KMS-11 (cell line): ENCODE measurements around the gene TMEM170B.

Experiments used
- H2AFZ ChIP-seq: fragments of 200-600 bp; sonication (generic); 2 replicates; pipeline ENCODE4 v1.6.1; 2016; ENCODE audit warnings: antibody characterized with exemption, mixed run types, low read depth
- H3K27ac ChIP-seq: fragments of 200-600 bp; sonication (generic); 2 replicates; pipeline ENCODE4 v1.6.1; 2016; ENCODE audit warnings: mild to moderate bottlenecking, mixed run types
- H3K27me3 ChIP-seq: fragments of 200-600 bp; sonication (generic); 2 replicates; pipeline ENCODE4 v1.6.1; 2017; ENCODE audit warnings: mild to moderate bottlenecking, low read depth, mixed run types, moderate library complexity; ENCODE audit not compliant: insufficient read depth
- H3K36me3 ChIP-seq: fragments of 200-600 bp; sonication (generic); 2 replicates; pipeline ENCODE4 v1.6.1; 2017; ENCODE audit warnings: mild to moderate bottlenecking, mixed run types; ENCODE audit not compliant: insufficient read depth
- H3K4me1 ChIP-seq: fragments of 200-600 bp; sonication (generic); 2 replicates; pipeline ENCODE4 v1.6.1; 2016; ENCODE audit warnings: mild to moderate bottlenecking, low read depth, mixed run types; ENCODE audit not compliant: poor library complexity, severe bottlenecking
- H3K4me2 ChIP-seq: fragments of 200-600 bp; sonication (generic); 2 replicates; pipeline ENCODE4 v1.7.0; 2016; ENCODE audit warnings: mild to moderate bottlenecking, mixed run types
- H3K4me3 ChIP-seq: fragments of 200-600 bp; sonication (generic); IDR thresholded peaks from 2 replicates; pipeline ENCODE4 v1.6.1; 2017; ENCODE audit warnings: low read depth, low read length, mixed read lengths; ENCODE audit not compliant: insufficient read depth
- H3K79me2 ChIP-seq: fragments of 200-600 bp; sonication (generic); 2 replicates; pipeline ENCODE4 v1.6.1; 2016; ENCODE audit warnings: low read depth, mixed run types; ENCODE audit not compliant: insufficient read depth
- H3K9ac ChIP-seq: fragments of 200-600 bp; sonication (generic); 2 replicates; pipeline ENCODE4 v1.6.1; 2016; ENCODE audit warnings: mild to moderate bottlenecking, mixed run types
- H4K20me1 ChIP-seq: fragments of 200-600 bp; sonication (generic); 2 replicates; pipeline ENCODE4 v1.6.1; 2016; ENCODE audit warnings: mild to moderate bottlenecking, mixed run types; ENCODE audit not compliant: insufficient read depth
- TF ChIP-seq, protein P1 (sequence below): fragments of 200-600 bp; sonication (generic); conservative IDR thresholded peaks from 2 replicates; pipeline ENCODE4 v1.6.1; 2017; ENCODE audit warnings: low read depth, mild to moderate bottlenecking, antibody characterized with exemption, low read length, moderate library complexity, mixed read lengths

TMEM170B gene

DNA sequence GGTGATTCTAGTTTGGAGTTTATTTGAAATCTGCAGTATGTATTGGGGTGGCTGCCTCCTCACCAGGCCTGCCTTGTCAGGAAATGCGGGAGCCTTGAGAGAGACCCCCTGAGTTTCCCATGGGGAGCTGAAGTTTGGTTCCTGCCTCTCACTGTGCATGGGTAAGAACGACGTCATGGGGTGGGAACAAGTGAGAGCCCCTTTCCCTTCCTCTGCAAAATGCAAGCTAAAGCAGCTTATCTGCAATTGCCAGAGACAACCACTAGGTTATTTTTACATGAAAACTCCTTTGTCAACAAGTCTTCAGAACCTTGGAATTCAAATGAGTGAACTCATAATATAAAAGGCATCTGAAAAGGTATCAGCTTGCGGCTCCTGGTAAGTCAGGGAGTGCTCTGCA lies 58.4 kb downstream of the TMEM170B start:
- Histone ChIP-seq H3K79me2 (no peaks in the 10 kb centered on the region), H3K27ac (no peak overlapping the region), H3K27me3 (no peaks in the 10 kb centered on the region), H3K9ac (no peak overlapping the region), H2AFZ (no peak overlapping the region), H3K4me1 (no peaks in the 10 kb centered on the region), H3K4me2 (no peak overlapping the region), H3K36me3 (no peaks in the 10 kb centered on the region), H3K4me3 (no peak overlapping the region), H4K20me1 (no peaks in the 10 kb centered on the region)
- TF ChIP-seq, protein P1, sequence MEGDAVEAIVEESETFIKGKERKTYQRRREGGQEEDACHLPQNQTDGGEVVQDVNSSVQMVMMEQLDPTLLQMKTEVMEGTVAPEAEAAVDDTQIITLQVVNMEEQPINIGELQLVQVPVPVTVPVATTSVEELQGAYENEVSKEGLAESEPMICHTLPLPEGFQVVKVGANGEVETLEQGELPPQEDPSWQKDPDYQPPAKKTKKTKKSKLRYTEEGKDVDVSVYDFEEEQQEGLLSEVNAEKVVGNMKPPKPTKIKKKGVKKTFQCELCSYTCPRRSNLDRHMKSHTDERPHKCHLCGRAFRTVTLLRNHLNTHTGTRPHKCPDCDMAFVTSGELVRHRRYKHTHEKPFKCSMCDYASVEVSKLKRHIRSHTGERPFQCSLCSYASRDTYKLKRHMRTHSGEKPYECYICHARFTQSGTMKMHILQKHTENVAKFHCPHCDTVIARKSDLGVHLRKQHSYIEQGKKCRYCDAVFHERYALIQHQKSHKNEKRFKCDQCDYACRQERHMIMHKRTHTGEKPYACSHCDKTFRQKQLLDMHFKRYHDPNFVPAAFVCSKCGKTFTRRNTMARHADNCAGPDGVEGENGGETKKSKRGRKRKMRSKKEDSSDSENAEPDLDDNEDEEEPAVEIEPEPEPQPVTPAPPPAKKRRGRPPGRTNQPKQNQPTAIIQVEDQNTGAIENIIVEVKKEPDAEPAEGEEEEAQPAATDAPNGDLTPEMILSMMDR: peak; percentile 23; the same call in 1 of the 2 replicates

DNA sequence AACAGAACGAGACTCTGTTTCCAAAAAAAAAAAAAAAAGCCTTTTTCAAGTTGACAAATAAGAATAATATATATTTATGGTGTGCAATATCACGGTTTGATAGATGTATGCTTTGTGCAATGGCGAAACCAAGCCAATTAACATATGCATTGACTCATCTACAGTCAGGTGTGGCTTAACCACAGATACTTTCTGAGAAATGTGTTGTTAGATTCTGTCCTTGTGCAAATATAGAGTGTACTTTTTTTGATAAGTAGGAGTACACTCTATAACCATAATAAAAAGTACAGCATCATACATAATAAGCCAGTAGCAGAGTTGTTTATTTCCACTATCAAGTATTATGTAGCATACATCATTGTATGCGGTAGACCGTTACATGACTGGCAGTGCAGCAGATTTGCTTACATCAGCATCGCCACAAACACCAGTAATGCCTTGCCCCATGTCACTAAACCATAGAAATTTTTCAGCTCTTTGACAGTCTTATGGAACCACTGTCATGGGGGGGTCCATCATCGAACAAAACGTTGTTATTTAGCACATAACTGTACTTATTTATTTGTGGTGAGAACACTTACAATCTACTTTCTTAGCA lies 59.2 kb downstream of the TMEM170B start:
- Histone ChIP-seq H3K27me3 (no peaks in the 10 kb centered on the region), H3K4me2 (no peak overlapping the region), H3K4me3 (no peak overlapping the region), H4K20me1 (no peaks in the 10 kb centered on the region), H3K36me3 (no peaks in the 10 kb centered on the region), H3K79me2 (no peaks in the 10 kb centered on the region), H3K27ac (no peak overlapping the region), H3K9ac (no peak overlapping the region), H3K4me1 (no peaks in the 10 kb centered on the region), H2AFZ (no peak overlapping the region)
- TF ChIP-seq, protein P1: no peak

DNA sequence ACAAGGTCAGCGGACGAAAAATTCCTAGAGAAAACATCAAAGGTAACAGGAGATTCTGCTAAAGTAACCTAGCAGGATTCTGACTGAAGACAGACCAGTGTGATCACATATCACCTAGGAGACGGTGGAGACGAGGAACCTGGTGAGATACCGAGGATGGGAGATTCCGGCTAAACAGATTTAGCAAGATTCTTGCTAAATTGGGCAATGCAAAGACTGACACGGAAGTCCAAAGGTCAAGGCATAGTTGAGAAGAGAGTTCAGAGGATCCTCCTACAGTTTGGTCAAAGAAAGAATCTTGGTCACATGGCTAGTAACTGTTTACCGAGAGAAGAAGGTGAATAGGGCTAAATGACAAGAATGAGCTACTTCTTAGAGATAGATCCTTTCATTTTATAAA lies 61.1 kb downstream of the TMEM170B start:
- no peaks in the 10 kb centered on the region for H4K20me1 ChIP-seq
- no peak overlapping the region for H3K27ac ChIP-seq
- H3K9ac ChIP-seq: no peak overlapping the region
- TF ChIP-seq, protein P1: no peak
- H3K36me3 ChIP-seq: no peaks in the 10 kb centered on the region
- H2AFZ ChIP-seq: no peak overlapping the region
- no peaks in the 10 kb centered on the region for H3K79me2 ChIP-seq
- no peak overlapping the region for H3K4me3 ChIP-seq
- no peak overlapping the region for H3K4me2 ChIP-seq
- no peaks in the 10 kb centered on the region for H3K4me1 ChIP-seq
- no peaks in the 10 kb centered on the region for H3K27me3 ChIP-seq

DNA sequence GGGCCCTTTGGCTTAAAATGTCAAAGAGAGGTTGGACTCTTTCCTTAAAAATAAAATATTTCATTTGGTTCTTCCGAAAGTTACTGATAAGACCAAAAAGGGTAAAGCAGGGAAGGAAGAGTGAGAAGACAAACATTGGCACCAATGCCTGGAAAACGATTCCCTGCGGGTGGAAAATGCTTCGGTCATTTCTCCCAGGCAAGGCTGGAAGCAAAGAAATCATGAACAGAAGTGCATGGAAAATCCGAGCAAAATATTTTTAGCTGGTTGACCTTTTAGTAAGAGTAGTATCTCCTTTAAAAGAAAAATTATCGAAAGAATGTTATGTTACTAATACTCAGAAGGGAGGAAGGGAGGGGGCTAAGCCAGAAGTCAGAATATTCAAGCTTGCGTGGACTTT lies 62.7 kb downstream of the TMEM170B start:
- Histone ChIP-seq H3K27me3 (no peaks in the 10 kb centered on the region), H3K79me2 (no peaks in the 10 kb centered on the region), H3K9ac (no peak overlapping the region), H2AFZ (no peak overlapping the region), H4K20me1 (no peaks in the 10 kb centered on the region), H3K4me2 (no peak overlapping the region), H3K36me3 (no peaks in the 10 kb centered on the region), H3K27ac (no peak overlapping the region), H3K4me1 (no peaks in the 10 kb centered on the region), H3K4me3 (no peak overlapping the region)
- TF ChIP-seq, protein P1: no peak
